ENCODE results near the gene CITED1.

CITED1 gene

GRCh38 chrX:72308566-72309296 lies 3.0 kb upstream of the CITED1 start:
- peak; percentile 19 for DNase-seq

GRCh38 chrX:72308209-72308565 lies 2.5 kb upstream of the CITED1 start:
- no peak for DNase-seq

GRCh38 chrX:72307646-72308051 lies 1.9 kb upstream of the CITED1 start:
- no peak for DNase-seq

GRCh38 chrX:72306851-72307645 lies 1.3 kb upstream of the CITED1 start:
- DNase-seq, result peak; percentile 36

GRCh38 chrX:72306085-72306801 lies 529 bp upstream of the CITED1 start:
- DNase-seq, result no peak

- DNase-seq, result no peak
Observed at GRCh38 chrX:72304877-72305276, 837 bp downstream of the CITED1 start.

GRCh38 chrX:72301781-72302180 lies 3.9 kb downstream of the CITED1 start:
- DNase-seq, result no peak

GRCh38 chrX:72299891-72300630 lies 5.7 kb downstream of the CITED1 start:
- no peak for DNase-seq

- DNase-seq, result no peak
Observed at GRCh38 chrX:72297953-72298730, 7.6 kb downstream of the CITED1 start.

- DNase-seq, result no peak
Observed at GRCh38 chrX:72296991-72297390, 8.7 kb downstream of the CITED1 start.

GRCh38 chrX:72295745-72296144 lies 10.0 kb downstream of the CITED1 start:
- no peak for DNase-seq

- DNase-seq, result no peak
Observed at GRCh38 chrX:72294497-72294896, 11.2 kb downstream of the CITED1 start.

- DNase-seq, result no peak
Observed at GRCh38 chrX:72282302-72282701, 23.4 kb downstream of the CITED1 start.

- no peak for DNase-seq
Observed at GRCh38 chrX:72280321-72280845, 25.3 kb downstream of the CITED1 start.

- DNase-seq, result no peak
Observed at GRCh38 chrX:72276478-72276953, 29.2 kb downstream of the CITED1 start.

GRCh38 chrX:72274526-72274925 lies 31.2 kb downstream of the CITED1 start:
- no peak for DNase-seq

GRCh38 chrX:72273718-72274117 lies 32.0 kb downstream of the CITED1 start:
- peak; percentile 14 for DNase-seq

- DNase-seq, result no peak
Observed at GRCh38 chrX:72272868-72273267, 32.8 kb downstream of the CITED1 start.

- DNase-seq, result no peak
Observed at GRCh38 chrX:72271812-72272211, 33.9 kb downstream of the CITED1 start.

- DNase-seq, result no peak
Observed at GRCh38 chrX:72271091-72271788, 34.5 kb downstream of the CITED1 start.

GRCh38 chrX:72270316-72270866 lies 35.3 kb downstream of the CITED1 start:
- no peak for DNase-seq
